MCF 10A (cell line): ENCODE results near the gene TNFSF11. TPM values are rescaled to one million over a fixed set of nuclear protein-coding genes. Genes with fewer than 3 reads are reported as not detected.
A peak's percentile ranks its signal among the peaks of the same experiment; 100 is the strongest.

Experiments
- Bru-seq: library from RNA; stranded (reverse); fragments of 400-500 nt; gene quantifications from one replicate; lab custom pipeline; 2021; lab: Mats Ljungman, UMichigan
- BruChase-seq, 2 experiments: library from RNA; stranded (reverse); fragments of 400-500 nt; gene quantifications; one replicate each; lab custom pipeline; 2021; lab: Mats Ljungman, UMichigan
- BruUV-seq: library from RNA; stranded (reverse); fragments of 400-500 nt; replicated peaks from 2 replicates; lab custom pipeline; 2021; lab: Mats Ljungman, UMichigan
- CTCF ChIA-PET: fragments of 300-600 bp; sonication (Branson Sonifier 250); formaldehyde crosslinking; extraction: SDS; loops from one replicate; lab custom pipeline; 2021; ENCODE audit warnings: antibody characterized with exemption, inconsistent platforms; lab: Yijun Ruan, JAX
- POLR2A ChIA-PET: fragments of 300-600, 350-650 bp; sonication (Branson Sonifier 250); formaldehyde crosslinking; extraction: SDS; loops from one replicate; lab custom pipeline; 2020; ENCODE audit warnings: antibody characterized with exemption, inconsistent platforms; lab: Yijun Ruan, JAX
- DNase-seq: peaks from one replicate; pipeline ENCODE4 v3.0.0-alpha.2; 2018; ENCODE audit not compliant: unreplicated experiment
- H3K27ac Mint-ChIP-seq: one replicate; pipeline ENCODE4 v1.8.0; 2022; ENCODE audit warnings: mild to moderate bottlenecking, low read depth, mixed read lengths; ENCODE audit not compliant: unreplicated experiment
- H3K27me3 Mint-ChIP-seq: one replicate; pipeline ENCODE4 v1.8.0; 2022; ENCODE audit warnings: mixed read lengths; ENCODE audit not compliant: insufficient read depth, unreplicated experiment
- H3K36me3 Mint-ChIP-seq: one replicate; pipeline ENCODE4 v1.8.0; 2022; ENCODE audit warnings: mild to moderate bottlenecking, moderate library complexity, mixed read lengths; ENCODE audit not compliant: insufficient read depth, unreplicated experiment
- H3K4me1 Mint-ChIP-seq: one replicate; pipeline ENCODE4 v1.8.0; 2022; ENCODE audit warnings: mixed read lengths; ENCODE audit not compliant: insufficient read depth, unreplicated experiment
- H3K4me3 Mint-ChIP-seq: one replicate; pipeline ENCODE4 v1.8.0; 2022; ENCODE audit warnings: mild to moderate bottlenecking, moderate library complexity, mixed read lengths; ENCODE audit not compliant: unreplicated experiment
- H3K9me3 Mint-ChIP-seq: one replicate; pipeline ENCODE4 v1.8.0; 2022; ENCODE audit warnings: mixed read lengths; ENCODE audit not compliant: unreplicated experiment
- intact Hi-C: fragments of 100-400 bp; cut with micrococcal nuclease; formaldehyde crosslinking; loops from 2 replicates; pipeline ENCODE4 v1.14.1; 2022
- long read RNA-seq: library from polyadenylated mRNA; stranded (forward); transcript quantifications from one replicate; pipeline ENCODE4 v2.0.0, GENCODE V29; 2022
- total RNA-seq: library from RNA; stranded (reverse); gene quantifications from 2 replicates; pipeline ENCODE4 v1.2.3, GENCODE V29; 2022
- TF ChIP-seq, protein P1 (sequence below): fragments of 200-600 bp; IDR thresholded peaks from one replicate; pipeline ENCODE4 v1.8.0; 2022; ENCODE audit warnings: antibody characterized with exemption, mild to moderate bottlenecking; ENCODE audit not compliant: unreplicated experiment

TNFSF11 gene, protein sequence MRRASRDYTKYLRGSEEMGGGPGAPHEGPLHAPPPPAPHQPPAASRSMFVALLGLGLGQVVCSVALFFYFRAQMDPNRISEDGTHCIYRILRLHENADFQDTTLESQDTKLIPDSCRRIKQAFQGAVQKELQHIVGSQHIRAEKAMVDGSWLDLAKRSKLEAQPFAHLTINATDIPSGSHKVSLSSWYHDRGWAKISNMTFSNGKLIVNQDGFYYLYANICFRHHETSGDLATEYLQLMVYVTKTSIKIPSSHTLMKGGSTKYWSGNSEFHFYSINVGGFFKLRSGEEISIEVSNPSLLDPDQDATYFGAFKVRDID
- not detected in 2 replicates for total RNA-seq
- Bru-seq, nascent RNA, result percentile 5 among the genes with signal in this experiment
- percentile 10 among the genes with signal in this experiment for BruChase-seq, experiment 1, labeled RNA remaining after a 6-hour chase
- percentile 7 among the genes with signal in this experiment for BruChase-seq, experiment 2, labeled RNA remaining after a 2-hour chase
- long read RNA-seq, result 0 reads

- TF ChIP-seq, protein P1, sequence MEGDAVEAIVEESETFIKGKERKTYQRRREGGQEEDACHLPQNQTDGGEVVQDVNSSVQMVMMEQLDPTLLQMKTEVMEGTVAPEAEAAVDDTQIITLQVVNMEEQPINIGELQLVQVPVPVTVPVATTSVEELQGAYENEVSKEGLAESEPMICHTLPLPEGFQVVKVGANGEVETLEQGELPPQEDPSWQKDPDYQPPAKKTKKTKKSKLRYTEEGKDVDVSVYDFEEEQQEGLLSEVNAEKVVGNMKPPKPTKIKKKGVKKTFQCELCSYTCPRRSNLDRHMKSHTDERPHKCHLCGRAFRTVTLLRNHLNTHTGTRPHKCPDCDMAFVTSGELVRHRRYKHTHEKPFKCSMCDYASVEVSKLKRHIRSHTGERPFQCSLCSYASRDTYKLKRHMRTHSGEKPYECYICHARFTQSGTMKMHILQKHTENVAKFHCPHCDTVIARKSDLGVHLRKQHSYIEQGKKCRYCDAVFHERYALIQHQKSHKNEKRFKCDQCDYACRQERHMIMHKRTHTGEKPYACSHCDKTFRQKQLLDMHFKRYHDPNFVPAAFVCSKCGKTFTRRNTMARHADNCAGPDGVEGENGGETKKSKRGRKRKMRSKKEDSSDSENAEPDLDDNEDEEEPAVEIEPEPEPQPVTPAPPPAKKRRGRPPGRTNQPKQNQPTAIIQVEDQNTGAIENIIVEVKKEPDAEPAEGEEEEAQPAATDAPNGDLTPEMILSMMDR, result no peak
- no TSS peak for BruUV-seq
- H3K4me3 Mint-ChIP-seq, result no peak within 1 kb of the TSS
- H3K27ac Mint-ChIP-seq, result no peak within 1 kb of the TSS
- H3K4me1 Mint-ChIP-seq, result no peaks in the 10 kb centered on the region
- H3K27me3 Mint-ChIP-seq, result no peaks in the 10 kb centered on the region
- H3K36me3 Mint-ChIP-seq, result no peaks in the 10 kb centered on the region
- POLR2A ChIA-PET, result no interaction called here
- no peak for DNase-seq
- CTCF ChIA-PET, result no interaction called here
- peaks cover 16% of the 10 kb centered on the region for H3K9me3 Mint-ChIP-seq
- intact Hi-C loops, result no loop called here
Measured at GRCh38 chr13:42574011-42574410, at the start of gene TNFSF11. Gene TNFSF11, plus strand, starts transcription at chr13:42574152. Its CDS starts 152 bp downstream, at chr13:42574304.

DNA sequence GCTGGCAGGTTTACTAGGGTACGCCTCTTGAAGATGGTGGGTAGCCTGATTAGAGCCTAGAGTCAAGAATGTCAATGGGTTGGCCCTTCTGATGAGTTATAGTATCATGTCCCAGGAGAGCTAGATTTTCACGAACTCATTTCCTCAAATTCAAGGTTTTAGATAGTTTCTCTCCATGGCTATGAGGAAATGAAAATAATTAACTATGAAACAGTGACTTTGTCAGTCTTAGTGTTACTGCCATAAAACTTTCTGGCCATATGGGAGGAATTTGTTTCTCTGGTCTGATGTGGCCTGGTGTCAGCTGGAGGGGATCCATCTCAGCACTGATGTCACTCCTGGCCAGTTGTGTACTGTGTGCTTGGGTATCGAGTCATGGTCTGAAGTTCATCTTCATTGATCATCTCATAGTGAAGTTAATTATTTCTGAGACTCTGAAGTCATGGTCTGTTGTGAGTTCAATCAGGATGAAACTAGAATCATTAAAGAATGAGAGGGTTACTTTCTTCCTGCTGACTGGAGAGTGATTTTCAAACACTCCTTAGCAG is 49.4 kb upstream of the TNFSF11 start:
- intact Hi-C loops, result no loop called here
- H3K4me1 Mint-ChIP-seq, result no peaks in the 10 kb centered on the region
- CTCF ChIA-PET, result no interaction called here
- no peak for DNase-seq
- peaks cover 11% of the 10 kb centered on the region for H3K9me3 Mint-ChIP-seq
- H3K27ac Mint-ChIP-seq, result no peak overlapping the region
- H3K36me3 Mint-ChIP-seq, result no peaks in the 10 kb centered on the region
- H3K27me3 Mint-ChIP-seq, result no peaks in the 10 kb centered on the region
- POLR2A ChIA-PET, result interaction anchor here (0.6 kb wide), 1 partner anchor 1139 kb away, joined by 4 read pairs; no protein-coding TSS in a partner anchor
- TF ChIP-seq, protein P1, result no peak
- no peak overlapping the region for H3K4me3 Mint-ChIP-seq
- BruUV-seq, result no TSS peak

DNA sequence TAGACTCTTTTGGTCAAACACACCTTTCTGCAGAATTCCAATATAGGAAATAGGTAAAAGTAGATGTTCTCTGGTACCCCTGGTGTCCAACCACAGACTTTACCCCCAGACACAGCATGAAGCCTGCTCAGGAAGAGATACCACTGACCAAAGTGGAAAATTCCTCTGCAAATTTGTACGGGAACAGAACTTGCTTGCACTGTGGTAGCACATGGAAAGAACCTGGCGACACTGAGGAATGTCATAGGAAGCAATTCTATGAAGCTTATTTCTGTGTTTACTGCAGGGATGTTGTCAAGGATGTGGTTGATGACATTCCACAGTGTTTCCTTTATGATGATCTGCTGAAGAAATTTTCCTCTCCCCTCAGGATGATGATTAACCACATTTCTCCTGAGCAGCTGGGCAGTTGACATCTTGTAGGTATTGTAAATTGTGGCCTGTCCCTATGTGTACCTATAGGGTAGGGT is 48.9 kb upstream of the TNFSF11 start:
- Mint-ChIP-seq H3K4me3 (no peak overlapping the region), H3K27me3 (no peaks in the 10 kb centered on the region), H3K9me3 (peaks cover 9% of the 10 kb centered on the region), H3K36me3 (no peaks in the 10 kb centered on the region), H3K27ac (no peak overlapping the region), H3K4me1 (no peaks in the 10 kb centered on the region)
- TF ChIP-seq, protein P1, result no peak
- BruUV-seq, result no TSS peak
- POLR2A ChIA-PET, result interaction anchor here (0.6 kb wide), 1 partner anchor 253 kb away, joined by 3 read pairs; the partner anchor contains the start of gene AKAP11
- CTCF ChIA-PET, result no interaction called here
- intact Hi-C loops, result no loop called here
- DNase-seq, result peak; percentile 21

DNA sequence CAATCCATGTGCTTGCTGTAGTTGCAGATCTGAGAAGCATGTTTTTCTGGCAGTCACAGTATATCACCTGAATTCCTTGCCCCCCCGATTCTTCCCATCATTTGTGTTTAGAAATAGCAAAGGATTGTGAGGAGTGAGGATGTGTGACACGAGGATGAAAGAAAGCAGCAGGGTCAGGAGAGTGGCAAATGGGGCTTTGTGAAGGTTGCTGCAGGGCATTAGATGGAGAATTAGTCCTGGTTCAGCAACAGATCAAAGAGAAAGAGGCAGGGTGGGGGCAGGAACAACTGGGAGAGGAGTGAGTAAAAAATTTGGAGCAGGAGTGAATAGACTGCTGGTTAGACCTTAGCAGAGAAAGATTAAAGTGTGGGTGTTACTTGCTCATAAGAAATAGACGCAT is 47.7 kb upstream of the TNFSF11 start:
- Mint-ChIP-seq H3K36me3 (no peaks in the 10 kb centered on the region), H3K9me3 (no peaks in the 10 kb centered on the region), H3K27ac (no peak overlapping the region), H3K27me3 (no peaks in the 10 kb centered on the region), H3K4me3 (no peak overlapping the region), H3K4me1 (no peaks in the 10 kb centered on the region)
- intact Hi-C loops, result no loop called here
- ChIA-PET CTCF (no interaction called here), POLR2A (no interaction called here)
- no peak for DNase-seq
- TF ChIP-seq, protein P1, result no peak
- BruUV-seq, result no TSS peak
